Loucy (cell line): ENCODE data around the gene ACP1.

Experiments used
- H2AFZ ChIP-seq: fragments of 200-600 bp; sonication (generic); 2 replicates; pipeline ENCODE4 v1.6.0; 2016; ENCODE audit warnings: antibody characterized with exemption, mild to moderate bottlenecking, low read length, moderate library complexity
- H3F3A ChIP-seq: fragments of 200-600 bp; 2 replicates; pipeline ENCODE4 v1.6.0; 2016; ENCODE audit warnings: antibody characterized with exemption, low read depth, mild to moderate bottlenecking
- H3K27me3 ChIP-seq: fragments of 200-600 bp; sonication (generic); 2 replicates; pipeline ENCODE4 v1.6.1; 2014; ENCODE audit warnings: low read length, mild to moderate bottlenecking; ENCODE audit not compliant: insufficient read depth, poor library complexity, severe bottlenecking
- H3K36me3 ChIP-seq: fragments of 200-600 bp; sonication (generic); 2 replicates; pipeline ENCODE4 v1.6.1; 2016; ENCODE audit warnings: low read length; ENCODE audit not compliant: insufficient read depth
- H3K4me1 ChIP-seq: fragments of 200-600 bp; sonication (generic); 2 replicates; pipeline ENCODE4 v1.5.1; 2014; ENCODE audit warnings: low read length, mild to moderate bottlenecking; ENCODE audit not compliant: insufficient read depth, poor library complexity, severe bottlenecking
- H3K4me2 ChIP-seq: fragments of 200-600 bp; sonication (generic); 2 replicates; pipeline ENCODE4 v1.6.0; 2014; ENCODE audit warnings: antibody characterized with exemption, low read length, low read depth, mild to moderate bottlenecking; ENCODE audit not compliant: poor library complexity, severe bottlenecking
- H3K4me3 ChIP-seq: fragments of 200-600 bp; sonication (generic); 2 replicates; pipeline ENCODE4 v1.5.1; 2014; ENCODE audit warnings: low read length, mild to moderate bottlenecking, mixed read lengths; ENCODE audit not compliant: poor library complexity, severe bottlenecking
- H3K79me2 ChIP-seq: fragments of 200-600 bp; sonication (generic); 2 replicates; pipeline ENCODE4 v1.6.1; 2014; ENCODE audit warnings: low read length; ENCODE audit not compliant: insufficient read depth
- H3K9ac ChIP-seq: fragments of 200-600 bp; sonication (generic); 2 replicates; pipeline ENCODE4 v1.6.0; 2014; ENCODE audit warnings: mild to moderate bottlenecking, low read depth, low read length, moderate library complexity; ENCODE audit not compliant: poor library complexity, severe bottlenecking
- H3K9me2 ChIP-seq: fragments of 200-600 bp; sonication (generic); replicated peaks from 2 replicates; pipeline ENCODE4 v1.6.1; 2016; ENCODE audit warnings: low read depth, low read length, mixed read lengths
- H3K9me3 ChIP-seq: fragments of 200-600 bp; sonication (generic); 2 replicates; pipeline ENCODE4 v1.6.1; 2014; ENCODE audit warnings: mild to moderate bottlenecking, antibody characterized with exemption, low read length, low read depth; ENCODE audit not compliant: insufficient read depth
- H4K20me1 ChIP-seq: fragments of 200-600 bp; sonication (generic); 2 replicates; pipeline ENCODE4 v1.6.0; 2014; ENCODE audit warnings: antibody characterized with exemption, low read length, mild to moderate bottlenecking; ENCODE audit not compliant: insufficient read depth, poor library complexity, severe bottlenecking
- CTCF ChIP-seq: fragments of 200-600 bp; sonication (generic); conservative IDR thresholded peaks from 2 replicates; pipeline ENCODE4 v1.5.1; 2014; ENCODE audit warnings: mild to moderate bottlenecking, antibody characterized with exemption, low read length
- EZH2phosphoT487 ChIP-seq: fragments of 200-600 bp; IDR thresholded peaks from 2 replicates; pipeline ENCODE4 v1.6.1; 2018; ENCODE audit warnings: antibody characterized with exemption, mild to moderate bottlenecking, moderate library complexity, borderline replicate concordance

The ACP1 gene

GRCh38 chr2:316381-316780 is 51.6 kb downstream of the ACP1 start:
- no peaks in the 10 kb centered on the region for H3K36me3 ChIP-seq
- no peaks in the 10 kb centered on the region for H3K4me1 ChIP-seq
- H3K9me2 ChIP-seq = no peaks in the 10 kb centered on the region
- no peaks in the 10 kb centered on the region for H3K27me3 ChIP-seq
- no peaks in the 10 kb centered on the region for H3K9me3 ChIP-seq
- no peak overlapping the region for H3K4me3 ChIP-seq
- no peak overlapping the region for H3K4me2 ChIP-seq
- H3K79me2 ChIP-seq = no peaks in the 10 kb centered on the region
- H2AFZ ChIP-seq = no peak overlapping the region
- no peak overlapping the region for H3K9ac ChIP-seq
- H3F3A ChIP-seq = no peaks in the 10 kb centered on the region
- no peak for TF ChIP-seq EZH2phosphoT487
- no peak for TF ChIP-seq CTCF
- H4K20me1 ChIP-seq = no peaks in the 10 kb centered on the region

GRCh38 chr2:317501-318424 is 53.0 kb downstream of the ACP1 start:
- H2AFZ ChIP-seq = no peak overlapping the region
- H3K27me3 ChIP-seq = no peaks in the 10 kb centered on the region
- H3K4me3 ChIP-seq = no peak overlapping the region
- H3K79me2 ChIP-seq = no peaks in the 10 kb centered on the region
- no peaks in the 10 kb centered on the region for H3F3A ChIP-seq
- no peak overlapping the region for H3K4me2 ChIP-seq
- no peaks in the 10 kb centered on the region for H3K4me1 ChIP-seq
- no peaks in the 10 kb centered on the region for H3K9me2 ChIP-seq
- H3K36me3 ChIP-seq = no peaks in the 10 kb centered on the region
- no peak overlapping the region for H3K9ac ChIP-seq
- TF ChIP-seq CTCF (no peak), EZH2phosphoT487 (no peak)
- H4K20me1 ChIP-seq = no peaks in the 10 kb centered on the region
- H3K9me3 ChIP-seq = no peaks in the 10 kb centered on the region

GRCh38 chr2:319059-319600 is 54.4 kb downstream of the ACP1 start:
- Histone ChIP-seq H3K4me3 (no peak overlapping the region), H2AFZ (no peak overlapping the region), H3K79me2 (no peaks in the 10 kb centered on the region), H3K9ac (no peak overlapping the region), H3K27me3 (no peaks in the 10 kb centered on the region), H3K36me3 (no peaks in the 10 kb centered on the region), H3K9me3 (no peaks in the 10 kb centered on the region; the same call in 1 of the 2 replicates), H3F3A (no peaks in the 10 kb centered on the region), H3K4me2 (no peak overlapping the region), H3K4me1 (no peaks in the 10 kb centered on the region), H3K9me2 (no peaks in the 10 kb centered on the region), H4K20me1 (no peaks in the 10 kb centered on the region)
- TF ChIP-seq EZH2phosphoT487 = no peak
- TF ChIP-seq CTCF = no peak
